ENCODE results near the gene NABP2.
"Not testable (repeated sequence)": the region's sequence is repeated elsewhere in the genome, so short reads cannot be mapped to it uniquely, and the experiment has no call there.

Gene NABP2

GRCh38 chr12:56258068-56258819 is 34.1 kb downstream of the NABP2 start, which contains the start of gene ANKRD52:
TSS of gene ANKRD52 (minus strand) at chr12:56258384. CDS start at chr12:56258269, 115 bp downstream.
- H3K27ac Mint-ChIP-seq = peak within 1 kb of the TSS; percentile 77
- no peaks in the 10 kb centered on the region for H3K9me3 Mint-ChIP-seq
- peaks cover 26% of the 10 kb centered on the region for H3K36me3 Mint-ChIP-seq (ENCODE audit: low read depth)
- peaks cover 34% of the 10 kb centered on the region for H3K4me1 Mint-ChIP-seq
- TF ChIP-seq CTCF (IDR thresholded peaks at IDR 0.05) = peak; percentile 38
- peaks cover 5% of the 10 kb centered on the region for H3K27me3 Mint-ChIP-seq (ENCODE audit: low read depth, poor library complexity)
- peak within 1 kb of the TSS; percentile 93 for H3K4me3 Mint-ChIP-seq
- DNase-seq = peak; percentile 89

DNA sequence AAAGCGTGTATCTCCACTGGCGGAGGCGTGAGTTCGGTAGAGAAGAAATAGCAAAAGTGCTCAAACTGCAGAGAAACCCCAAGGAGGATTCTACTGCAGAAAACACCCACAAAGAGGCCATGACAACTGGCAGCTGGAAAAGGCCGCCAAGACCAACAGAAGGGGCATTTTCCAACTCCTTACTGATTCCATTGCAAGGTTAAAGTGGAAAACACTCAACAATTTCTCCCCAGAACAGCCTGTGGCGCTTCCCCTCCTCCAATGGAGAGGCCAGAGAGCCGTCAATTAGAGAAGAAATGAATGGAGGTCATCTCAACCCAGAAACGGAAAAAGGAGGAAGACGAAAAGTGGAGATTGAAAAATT is 34.7 kb downstream of the NABP2 start:
- no peak for DNase-seq

GRCh38 chr12:56260380-56260779 is 36.2 kb downstream of the NABP2 start:
- Mint-ChIP-seq H3K9me3 (no peaks in the 10 kb centered on the region), H3K4me3 (peak overlapping the region; percentile 51), H3K27me3 (ENCODE audit: low read depth, poor library complexity) (peaks cover 5% of the 10 kb centered on the region), H3K4me1 (peaks cover 35% of the 10 kb centered on the region), H3K36me3 (ENCODE audit: low read depth) (peaks cover 7% of the 10 kb centered on the region), H3K27ac (no peak overlapping the region)
- DNase-seq = no peak
- no peak for TF ChIP-seq CTCF (IDR thresholded peaks at IDR 0.05)

More for the DNA sequence above, 34.7 kb downstream of the NABP2 start:
- no peak for TF ChIP-seq CTCF (IDR thresholded peaks at IDR 0.05)
- H3K27me3 Mint-ChIP-seq (ENCODE audit: low read depth, poor library complexity) = peaks cover 5% of the 10 kb centered on the region
- H3K36me3 Mint-ChIP-seq (ENCODE audit: low read depth) = peaks cover 20% of the 10 kb centered on the region
- H3K4me1 Mint-ChIP-seq = peaks cover 34% of the 10 kb centered on the region
- peak overlapping the region; percentile 90 for H3K4me3 Mint-ChIP-seq
- H3K27ac Mint-ChIP-seq = peak overlapping the region; percentile 59
- no peaks in the 10 kb centered on the region for H3K9me3 Mint-ChIP-seq

DNA sequence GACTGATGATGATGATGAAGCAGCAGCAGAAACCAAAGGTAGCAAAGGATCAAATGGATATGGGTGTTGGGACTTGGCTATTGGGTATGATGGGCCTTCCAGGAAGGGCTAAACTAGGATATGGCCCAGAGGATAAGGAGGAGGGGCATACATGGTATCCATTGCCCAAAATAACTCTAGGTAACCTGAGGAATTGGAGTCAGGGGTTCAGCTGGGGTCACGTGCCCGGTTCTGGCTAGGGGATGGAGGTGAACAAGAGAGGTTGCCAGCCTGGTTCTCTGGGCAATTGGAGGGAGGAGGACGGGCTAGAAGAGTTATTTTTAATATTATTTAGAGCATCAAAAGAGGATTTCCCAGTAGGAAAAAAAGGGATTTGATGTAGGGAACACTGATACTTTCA is 36.8 kb downstream of the NABP2 start:
- peaks cover 38% of the 10 kb centered on the region for H3K4me1 Mint-ChIP-seq
- H3K36me3 Mint-ChIP-seq (ENCODE audit: low read depth) = peaks cover 5% of the 10 kb centered on the region
- peak overlapping the region; percentile 76 for H3K27ac Mint-ChIP-seq
- TF ChIP-seq CTCF (IDR thresholded peaks at IDR 0.05) = no peak
- peaks cover 5% of the 10 kb centered on the region for H3K27me3 Mint-ChIP-seq (ENCODE audit: low read depth, poor library complexity)
- no peak overlapping the region for H3K4me3 Mint-ChIP-seq
- DNase-seq = no peak
- H3K9me3 Mint-ChIP-seq = no peaks in the 10 kb centered on the region

DNA sequence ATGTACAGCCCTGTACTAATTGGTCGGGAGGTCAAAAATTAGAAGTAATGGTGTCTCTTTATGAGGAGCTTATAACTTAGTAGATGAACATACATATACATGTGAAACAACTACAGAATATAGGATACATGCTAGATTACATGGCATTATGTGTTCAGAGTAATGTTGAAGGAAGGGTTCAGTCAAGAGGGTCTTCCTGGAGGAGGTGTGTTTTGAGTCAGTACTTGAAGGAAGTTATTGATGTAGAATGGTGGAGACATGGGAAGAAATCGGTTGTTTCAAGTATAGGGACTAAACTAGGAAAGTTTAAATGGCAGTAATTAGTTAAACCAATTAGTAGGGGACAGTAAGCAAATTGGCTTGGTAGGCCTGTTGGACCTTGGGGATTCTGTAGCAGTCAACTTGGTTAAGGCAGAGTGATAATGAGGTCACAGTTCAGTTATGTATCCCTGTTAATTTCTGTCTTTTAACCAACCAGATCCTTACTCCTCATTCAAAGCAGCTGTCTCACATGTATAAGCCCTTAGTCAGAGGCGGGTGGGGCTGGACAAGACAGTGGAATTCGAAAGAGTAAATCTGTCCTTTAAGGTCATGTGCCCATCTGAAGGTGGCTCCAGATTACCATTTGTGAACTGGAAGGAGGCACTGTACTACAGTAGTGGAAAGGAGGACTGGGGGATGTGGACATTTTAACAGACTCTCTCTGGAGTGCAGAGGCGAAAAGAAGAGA is 37.5 kb downstream of the NABP2 start:
- DNase-seq = no peak
- Mint-ChIP-seq H3K27me3 (ENCODE audit: low read depth, poor library complexity) (peaks cover 8% of the 10 kb centered on the region), H3K27ac (no peak overlapping the region), H3K36me3 (ENCODE audit: low read depth) (no peaks in the 10 kb centered on the region), H3K4me3 (no peak overlapping the region), H3K9me3 (no peaks in the 10 kb centered on the region), H3K4me1 (peaks cover 36% of the 10 kb centered on the region)
- TF ChIP-seq CTCF (IDR thresholded peaks at IDR 0.05) = no peak

DNA sequence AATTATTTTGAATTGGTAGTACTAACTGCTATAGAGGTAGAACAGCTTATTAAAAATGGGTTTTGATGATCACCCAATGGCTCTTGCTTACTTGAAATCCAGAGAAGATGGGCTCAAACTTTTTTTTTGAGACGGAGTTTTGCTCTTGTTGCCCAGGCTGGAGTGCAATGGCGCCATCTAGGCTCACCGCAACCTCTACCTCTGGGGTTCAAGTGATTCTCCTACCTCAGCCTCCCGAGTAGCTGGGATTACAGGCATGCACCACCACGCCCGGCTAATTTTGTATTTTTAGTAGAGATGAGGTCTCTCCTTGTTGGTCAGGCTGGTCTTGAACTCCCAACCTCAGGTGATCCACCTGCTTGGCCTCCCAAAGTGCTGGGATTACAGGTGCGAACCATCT is 38.8 kb downstream of the NABP2 start:
- not testable (repeated sequence) for H3K4me3 Mint-ChIP-seq; H3K27me3 Mint-ChIP-seq (ENCODE audit: low read depth, poor library complexity); H3K27ac Mint-ChIP-seq; H3K36me3 Mint-ChIP-seq (ENCODE audit: low read depth); DNase-seq; H3K9me3 Mint-ChIP-seq
- H3K4me1 Mint-ChIP-seq = peaks cover 38% of the 10 kb centered on the region

- H3K4me1 Mint-ChIP-seq = peaks cover 23% of the 10 kb centered on the region
- peaks cover 15% of the 10 kb centered on the region for H3K36me3 Mint-ChIP-seq (ENCODE audit: low read depth)
- H3K27me3 Mint-ChIP-seq (ENCODE audit: low read depth, poor library complexity); H3K9me3 Mint-ChIP-seq; DNase-seq: not testable (repeated sequence)
- peak overlapping the region; percentile 98 for H3K27ac Mint-ChIP-seq
- H3K4me3 Mint-ChIP-seq = peak overlapping the region; percentile 91
Measured at GRCh38 chr12:56266068-56266692, 42.0 kb downstream of the NABP2 start.
